HAP-1 (cell line): ENCODE data around the gene KRT83.
"Not testable (repeated sequence)": the region's sequence is repeated elsewhere in the genome, so short reads cannot be mapped to it uniquely, and the experiment has no call there.

Experiments used
- DNase-seq, 2 experiments: peaks; one replicate each; pipeline ENCODE4 v3.0.0-alpha.2; 2016 to 2020; ENCODE audit warnings: low spot score in 2 of 2
- H3K27me3 ChIP-seq: fragments of 250-450 bp; sonication (Bioruptor Pico); 2 replicates; pipeline ENCODE4 v1.5.1; 2020; ENCODE audit warnings: low read depth, mild to moderate bottlenecking, moderate library complexity
- H3K36me3 ChIP-seq: fragments of 250-450 bp; sonication (Bioruptor Pico); replicated peaks from 2 replicates; pipeline ENCODE4 v1.5.1; 2020; ENCODE audit warnings: mild to moderate bottlenecking
- H3K4me1 ChIP-seq: fragments of 250-450 bp; sonication (Bioruptor Pico); 2 replicates; pipeline ENCODE4 v1.5.1; 2020; ENCODE audit warnings: mild to moderate bottlenecking
- H3K4me3 ChIP-seq: fragments of 250-450 bp; sonication (Bioruptor Pico); 2 replicates; pipeline ENCODE4 v1.5.1; 2020; ENCODE audit warnings: mild to moderate bottlenecking, moderate library complexity
- H3K9me3 ChIP-seq: fragments of 250-450 bp; sonication (Bioruptor Pico); 2 replicates; pipeline ENCODE4 v1.5.1; 2020; ENCODE audit warnings: mild to moderate bottlenecking, moderate library complexity
- in situ Hi-C: fragments of 300-500 bp; cut with MboI; formaldehyde crosslinking; loops from 3 replicates; pipeline ENCODE4 v1.14.3; 2020; ENCODE audit warnings: low sequenced_read_pairs, inconsistent platforms, mixed read lengths

Gene KRT83

DNA sequence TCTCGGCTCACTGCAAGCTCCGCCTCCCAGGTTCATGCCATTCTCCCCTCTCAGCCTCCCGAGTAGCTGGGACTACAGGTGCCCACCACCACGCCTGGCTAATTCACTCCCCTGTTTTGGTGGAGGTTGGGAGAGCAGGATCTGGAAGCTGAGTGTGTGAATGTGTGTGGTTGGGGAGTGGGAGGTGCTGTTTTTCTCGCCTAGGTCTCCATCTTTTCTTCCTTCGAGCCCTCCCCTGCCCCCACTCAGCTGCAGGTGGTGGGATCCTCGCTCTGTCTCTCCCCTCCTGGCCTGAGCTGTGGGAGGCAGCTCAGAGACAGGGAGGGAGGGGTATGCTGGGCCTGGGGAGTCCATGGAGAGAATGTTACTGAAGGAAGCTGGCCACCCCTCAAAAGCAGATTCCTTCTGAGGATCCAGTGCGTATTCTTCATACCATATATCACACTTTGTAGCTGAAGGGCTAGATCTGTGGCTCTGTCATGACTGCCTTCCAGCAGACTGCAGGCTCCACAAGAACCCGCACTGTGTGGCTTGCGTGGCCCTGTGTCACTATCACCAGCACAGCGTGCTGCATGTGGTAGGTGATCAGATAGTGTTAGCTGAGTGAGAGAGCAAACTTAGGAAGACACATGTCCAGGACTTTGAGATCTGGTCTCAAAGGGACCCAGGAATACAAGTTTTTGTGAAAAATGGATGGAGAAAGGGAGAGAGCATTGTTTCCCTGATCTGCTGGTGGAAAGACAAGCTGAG lies 2.8 kb downstream of the KRT83 start:
- DNase-seq, result no peak
- in situ Hi-C loops, result no loop called here
- Histone ChIP-seq H3K9me3 (no peaks in the 10 kb centered on the region), H3K4me3 (no peak overlapping the region), H3K27me3 (peaks cover 20% of the 10 kb centered on the region; the same call in 1 of the 2 replicates), H3K36me3 (no peaks in the 10 kb centered on the region), H3K4me1 (no peaks in the 10 kb centered on the region)

DNA sequence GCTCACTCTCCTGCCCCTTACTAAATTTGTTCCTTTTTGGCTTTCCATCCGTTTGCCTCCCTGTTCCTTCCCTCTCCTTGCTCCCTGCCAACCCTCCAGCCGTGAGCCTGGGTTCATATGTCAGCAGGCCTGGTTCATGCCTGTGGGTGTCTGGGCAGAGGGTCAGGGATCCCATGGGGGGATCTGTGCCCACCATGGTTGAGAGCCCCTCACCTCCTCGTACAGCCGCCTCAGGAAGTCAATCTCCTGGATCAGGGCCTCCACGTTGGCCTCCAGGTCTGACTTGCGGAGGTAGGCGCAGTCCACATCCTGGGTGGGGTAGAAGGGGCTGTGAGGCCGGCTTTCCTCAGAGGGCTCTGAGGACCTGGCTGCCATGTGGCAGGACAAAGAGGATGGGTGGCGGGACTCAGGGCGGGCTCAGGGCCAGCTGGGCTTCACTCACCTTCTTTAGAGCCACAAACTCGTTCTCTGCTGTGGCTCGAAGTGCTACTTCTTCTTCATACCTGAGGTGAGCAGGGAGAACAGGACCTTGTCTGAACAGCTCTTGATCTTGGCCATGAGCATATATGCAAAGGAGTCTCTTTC lies 3.6 kb downstream of the KRT83 start:
- H3K9me3 ChIP-seq, result no peaks in the 10 kb centered on the region
- H3K4me3 ChIP-seq, result no peak overlapping the region
- no peak for DNase-seq
- no peaks in the 10 kb centered on the region for H3K4me1 ChIP-seq
- H3K36me3 ChIP-seq, result no peaks in the 10 kb centered on the region
- H3K27me3 ChIP-seq, result peaks cover 20% of the 10 kb centered on the region; the same call in 1 of the 2 replicates
- in situ Hi-C loops, result no loop called here

DNA sequence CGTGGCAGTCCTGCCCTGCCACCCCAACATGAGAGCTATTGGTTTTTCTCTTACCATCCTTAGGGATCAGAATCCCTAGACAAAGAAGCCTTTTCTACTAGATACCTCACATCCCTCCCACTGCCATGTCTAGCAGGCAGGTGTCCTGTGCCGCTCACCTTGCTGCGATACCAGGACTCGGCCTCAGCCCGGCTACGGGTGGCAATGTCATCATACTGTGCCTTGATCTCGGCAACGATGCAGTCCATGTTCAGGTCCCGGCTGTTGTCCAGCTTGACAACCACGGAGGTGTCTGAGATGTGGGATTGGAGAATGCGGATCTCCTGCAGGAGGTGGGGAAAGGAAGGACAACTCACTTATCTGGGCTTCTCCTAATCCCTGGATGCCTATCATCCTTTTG lies 4.5 kb downstream of the KRT83 start:
- no peaks in the 10 kb centered on the region for H3K9me3 ChIP-seq
- no peaks in the 10 kb centered on the region for H3K36me3 ChIP-seq
- in situ Hi-C loops, result no loop called here
- DNase-seq, result no peak
- no peak overlapping the region for H3K4me3 ChIP-seq
- no peaks in the 10 kb centered on the region for H3K4me1 ChIP-seq
- peaks cover 23% of the 10 kb centered on the region; the same call in 1 of the 2 replicates for H3K27me3 ChIP-seq

DNA sequence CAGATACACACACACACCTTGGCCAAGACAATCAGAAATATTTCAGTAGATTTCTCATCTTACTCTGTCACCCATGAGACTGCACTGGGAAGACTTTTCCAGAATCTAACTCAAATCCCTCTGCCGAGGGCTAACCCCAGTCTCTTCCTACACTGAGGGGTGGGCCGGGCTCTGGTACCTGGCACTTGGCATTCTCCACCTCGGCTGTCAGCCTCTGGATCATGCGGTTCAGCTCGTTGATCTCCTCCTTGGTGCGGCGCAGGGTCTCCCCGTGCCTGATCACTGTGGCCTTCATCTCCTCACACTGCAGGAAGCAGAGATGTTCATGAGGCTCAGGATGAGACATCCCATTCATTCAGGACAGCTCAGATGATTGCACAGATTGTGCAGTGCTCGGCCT lies 4.9 kb downstream of the KRT83 start:
- Histone ChIP-seq H3K4me1 (no peaks in the 10 kb centered on the region), H3K4me3 (no peak overlapping the region), H3K9me3 (no peaks in the 10 kb centered on the region), H3K36me3 (no peaks in the 10 kb centered on the region), H3K27me3 (peaks cover 23% of the 10 kb centered on the region; the same call in 1 of the 2 replicates)
- no peak for DNase-seq
- in situ Hi-C loops, result no loop called here

DNA sequence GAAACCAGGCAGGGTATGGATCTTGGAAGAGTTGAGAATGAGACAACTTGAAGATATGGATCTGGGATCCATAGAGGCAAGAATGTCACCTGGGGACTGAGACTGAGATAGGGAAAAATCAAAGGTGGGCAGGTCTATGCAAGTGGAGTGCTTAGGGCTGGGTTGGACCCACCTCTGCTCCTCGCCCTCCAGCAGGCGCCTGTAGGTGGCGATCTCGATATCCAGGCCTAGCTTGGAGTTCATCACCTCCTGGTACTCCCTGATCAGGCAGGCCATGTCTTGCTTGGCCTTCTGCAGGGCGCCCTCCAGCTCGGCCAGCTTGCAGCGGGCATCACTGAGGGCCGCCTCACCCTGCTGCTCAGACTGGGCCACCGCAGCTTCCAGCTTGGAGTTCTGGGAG lies 5.5 kb downstream of the KRT83 start:
- DNase-seq, result peak in 1 of 2 experiments; percentile 62
- H3K4me3 ChIP-seq, H3K36me3 ChIP-seq, H3K9me3 ChIP-seq, in situ Hi-C loops, H3K4me1 ChIP-seq: not testable (repeated sequence)
- H3K27me3 ChIP-seq, result peaks cover 23% of the 10 kb centered on the region; the same call in 1 of the 2 replicates

DNA sequence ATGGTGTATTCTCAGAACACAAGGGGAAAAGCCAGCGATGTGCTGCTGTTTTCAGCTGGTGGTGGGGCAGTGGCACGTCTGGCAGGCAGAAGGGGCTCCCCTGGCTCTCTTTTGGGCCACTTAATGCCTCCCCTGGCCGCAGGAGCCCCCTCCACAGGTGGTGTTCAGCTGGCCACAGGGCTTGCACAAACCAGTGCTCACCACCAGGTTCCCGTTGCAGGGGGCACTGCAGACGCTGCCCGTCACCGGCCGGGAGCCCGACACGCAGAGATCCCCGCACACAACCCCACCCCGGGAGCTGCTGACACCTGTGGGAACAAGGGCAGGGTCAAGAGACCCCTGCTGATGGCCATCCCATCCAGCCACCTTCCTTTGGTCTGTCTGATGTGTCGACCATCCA lies 6.7 kb downstream of the KRT83 start:
- DNase-seq, result no peak
- H3K4me3 ChIP-seq, result no peak overlapping the region
- no peaks in the 10 kb centered on the region for H3K4me1 ChIP-seq
- in situ Hi-C loops, result no loop called here
- no peaks in the 10 kb centered on the region for H3K36me3 ChIP-seq
- H3K27me3 ChIP-seq, result peaks cover 15% of the 10 kb centered on the region; the same call in 1 of the 2 replicates
- no peaks in the 10 kb centered on the region for H3K9me3 ChIP-seq

DNA sequence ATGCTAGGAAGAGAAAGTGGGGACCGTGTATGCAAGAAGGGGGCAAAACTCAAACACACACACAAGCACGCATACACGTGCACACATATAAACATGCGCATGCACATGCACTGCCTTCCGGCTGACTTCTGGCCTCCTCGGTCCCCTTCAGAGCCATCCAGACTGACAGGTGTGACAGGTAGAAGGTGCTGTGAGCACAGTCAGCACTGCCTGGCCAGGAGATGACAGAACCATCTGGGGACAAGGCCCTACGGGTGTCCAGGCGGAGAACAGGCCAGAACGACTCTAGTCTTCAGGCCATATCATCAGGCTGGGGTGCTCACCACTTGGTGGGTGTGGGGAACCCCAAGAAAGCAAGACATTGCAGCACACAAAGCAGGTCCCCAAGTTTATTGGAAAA lies 7.3 kb downstream of the KRT83 start:
- no peak overlapping the region for H3K4me3 ChIP-seq
- no peaks in the 10 kb centered on the region for H3K36me3 ChIP-seq
- H3K4me1 ChIP-seq, result no peaks in the 10 kb centered on the region
- no peaks in the 10 kb centered on the region for H3K9me3 ChIP-seq
- in situ Hi-C loops, result no loop called here
- peaks cover 19% of the 10 kb centered on the region; the same call in 1 of the 2 replicates for H3K27me3 ChIP-seq
- no peak for DNase-seq

DNA sequence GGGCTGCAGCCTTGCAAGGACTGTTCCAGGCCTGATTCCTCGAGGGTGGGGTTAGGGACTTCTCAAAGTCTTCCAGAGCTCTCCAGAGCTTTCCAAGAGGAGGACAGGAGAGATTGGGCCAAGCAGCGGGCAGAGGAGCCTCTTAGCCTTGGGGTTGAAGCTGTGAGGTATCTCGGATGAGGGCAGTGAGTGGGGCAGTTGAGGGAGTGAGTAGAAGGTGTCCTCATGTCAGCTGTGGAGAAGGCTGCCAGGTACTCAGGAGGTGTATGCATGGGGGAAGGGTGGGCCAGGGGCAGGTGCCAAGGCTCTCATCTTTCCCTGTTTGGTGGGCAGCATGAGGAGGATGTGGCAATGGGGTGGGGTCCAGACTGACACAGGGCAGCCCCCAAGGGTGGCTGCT lies 7.7 kb downstream of the KRT83 start:
- Histone ChIP-seq H3K4me3 (no peak overlapping the region), H3K36me3 (no peaks in the 10 kb centered on the region), H3K27me3 (peaks cover 19% of the 10 kb centered on the region; the same call in 1 of the 2 replicates), H3K9me3 (no peaks in the 10 kb centered on the region), H3K4me1 (no peaks in the 10 kb centered on the region)
- in situ Hi-C loops, result no loop called here
- DNase-seq, result no peak

DNA sequence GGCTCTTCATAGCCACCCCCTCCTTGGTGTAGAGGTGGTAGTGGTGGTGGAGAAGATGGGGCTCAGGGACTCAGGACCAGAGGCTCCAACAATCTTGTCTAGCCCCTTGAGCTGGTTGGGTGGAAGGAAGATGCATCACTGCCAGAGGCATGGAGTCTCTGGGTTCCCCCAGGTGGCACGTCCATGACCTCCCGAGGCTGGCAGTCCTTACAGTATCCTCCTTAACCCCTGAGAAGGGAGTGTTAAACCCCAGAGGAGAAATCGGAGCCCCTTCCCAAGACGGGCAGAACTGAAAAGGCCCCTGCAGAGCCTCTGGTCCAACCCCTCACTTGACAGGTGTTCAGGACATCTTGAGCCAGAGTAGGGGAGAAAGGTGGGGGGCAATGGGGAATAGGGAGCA lies 9.1 kb downstream of the KRT83 start:
- DNase-seq, result no peak
- Histone ChIP-seq H3K4me3 (no peak overlapping the region), H3K27me3 (peaks cover 31% of the 10 kb centered on the region), H3K36me3 (no peaks in the 10 kb centered on the region), H3K4me1 (no peaks in the 10 kb centered on the region), H3K9me3 (no peaks in the 10 kb centered on the region)
- in situ Hi-C loops, result no loop called here

DNA sequence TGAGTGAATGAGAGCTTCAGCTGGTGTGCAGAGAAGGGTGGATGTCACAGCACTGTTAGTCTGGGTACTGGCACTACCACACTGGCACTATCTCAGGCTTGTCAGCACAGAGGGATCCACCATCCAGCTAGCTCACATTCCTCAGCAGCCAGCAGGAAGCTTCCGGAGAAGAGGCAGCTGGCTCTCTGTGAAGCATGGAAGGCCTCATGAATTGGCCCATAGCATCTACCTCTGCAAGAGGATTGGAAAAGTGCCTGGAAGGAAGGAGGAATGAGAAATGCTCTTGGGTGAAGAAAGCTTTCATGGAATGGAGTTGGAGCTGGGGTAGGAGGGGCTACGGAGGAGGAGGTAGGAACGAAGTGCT lies 9.9 kb downstream of the KRT83 start:
- no peak for DNase-seq
- in situ Hi-C loops, result no loop called here
- H3K27me3 ChIP-seq, result peaks cover 31% of the 10 kb centered on the region

DNA sequence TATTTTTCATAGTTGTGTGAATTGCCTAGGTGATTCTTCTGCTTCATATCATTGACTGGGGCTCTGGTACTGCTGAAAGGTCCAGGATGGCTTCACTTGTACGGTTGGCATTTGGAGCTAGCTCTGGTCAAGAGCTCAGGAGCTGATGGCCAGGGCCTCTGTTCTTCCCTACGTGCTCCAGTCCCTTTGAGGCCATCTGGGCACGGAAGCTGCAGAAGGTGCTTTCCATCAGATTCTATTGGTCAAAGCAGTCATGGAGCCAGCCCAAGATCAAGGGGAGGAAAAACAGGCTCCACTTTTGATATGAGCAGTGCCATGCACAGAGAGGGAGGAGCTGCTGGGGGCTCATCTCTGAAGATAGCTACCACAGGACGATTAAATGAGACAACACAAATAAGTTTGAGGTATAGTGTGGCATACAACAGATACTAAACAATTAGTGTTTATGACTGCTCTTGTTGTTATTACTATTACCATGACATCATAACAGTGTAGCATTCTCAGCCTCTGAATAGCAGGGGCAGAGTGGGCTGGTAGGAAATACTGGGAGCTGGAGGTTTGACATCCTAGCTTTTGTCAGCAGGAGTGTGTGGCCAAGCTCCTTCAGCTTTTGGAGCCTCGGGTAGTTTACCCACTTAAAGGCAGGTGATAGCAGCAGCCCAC lies 10.4 kb downstream of the KRT83 start:
- Histone ChIP-seq H3K27me3 (peaks cover 31% of the 10 kb centered on the region), H3K9me3 (no peaks in the 10 kb centered on the region), H3K4me3 (no peak overlapping the region), H3K4me1 (no peaks in the 10 kb centered on the region), H3K36me3 (no peaks in the 10 kb centered on the region)
- no peak for DNase-seq
- in situ Hi-C loops, result no loop called here

More for the DNA sequence above, 9.9 kb downstream of the KRT83 start:
- no peak overlapping the region for H3K4me3 ChIP-seq
- H3K9me3 ChIP-seq, result no peaks in the 10 kb centered on the region
- no peaks in the 10 kb centered on the region for H3K4me1 ChIP-seq
- no peaks in the 10 kb centered on the region for H3K36me3 ChIP-seq

DNA sequence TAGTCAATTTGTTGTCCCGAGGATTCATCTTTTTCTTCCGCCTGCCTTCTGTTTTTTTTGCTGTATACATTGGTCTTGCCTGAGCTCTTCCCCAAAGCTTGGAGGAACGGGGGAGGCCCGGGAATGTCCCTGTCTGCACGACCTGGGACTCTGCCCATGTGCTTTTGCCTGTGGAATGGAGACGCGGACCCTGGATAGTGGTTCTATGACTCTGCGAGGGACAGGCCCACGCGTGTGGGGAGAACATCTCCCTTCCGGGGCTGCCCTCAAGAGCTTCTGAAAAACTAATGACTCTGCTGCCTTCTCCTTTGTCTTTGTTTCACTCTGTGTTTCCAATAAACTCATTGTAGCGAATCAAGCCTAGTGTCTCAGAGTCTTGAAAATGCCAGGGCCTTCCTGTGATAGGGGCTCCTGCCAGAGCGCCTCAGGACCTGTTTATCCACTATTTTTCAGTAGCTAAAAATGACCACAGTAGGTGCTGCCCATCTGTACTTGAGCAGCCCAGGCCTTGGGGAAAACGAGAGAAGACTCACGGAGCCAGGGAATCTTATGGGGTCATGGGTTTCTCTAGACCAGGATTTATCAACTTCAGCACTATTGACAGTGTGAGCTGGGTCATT lies 12.3 kb downstream of the KRT83 start:
- H3K36me3 ChIP-seq, result no peaks in the 10 kb centered on the region
- no peak overlapping the region for H3K4me3 ChIP-seq
- DNase-seq, result no peak
- in situ Hi-C loops, result no loop called here
- H3K27me3 ChIP-seq, result peaks cover 24% of the 10 kb centered on the region
- no peaks in the 10 kb centered on the region for H3K9me3 ChIP-seq
- H3K4me1 ChIP-seq, result no peaks in the 10 kb centered on the region

DNA sequence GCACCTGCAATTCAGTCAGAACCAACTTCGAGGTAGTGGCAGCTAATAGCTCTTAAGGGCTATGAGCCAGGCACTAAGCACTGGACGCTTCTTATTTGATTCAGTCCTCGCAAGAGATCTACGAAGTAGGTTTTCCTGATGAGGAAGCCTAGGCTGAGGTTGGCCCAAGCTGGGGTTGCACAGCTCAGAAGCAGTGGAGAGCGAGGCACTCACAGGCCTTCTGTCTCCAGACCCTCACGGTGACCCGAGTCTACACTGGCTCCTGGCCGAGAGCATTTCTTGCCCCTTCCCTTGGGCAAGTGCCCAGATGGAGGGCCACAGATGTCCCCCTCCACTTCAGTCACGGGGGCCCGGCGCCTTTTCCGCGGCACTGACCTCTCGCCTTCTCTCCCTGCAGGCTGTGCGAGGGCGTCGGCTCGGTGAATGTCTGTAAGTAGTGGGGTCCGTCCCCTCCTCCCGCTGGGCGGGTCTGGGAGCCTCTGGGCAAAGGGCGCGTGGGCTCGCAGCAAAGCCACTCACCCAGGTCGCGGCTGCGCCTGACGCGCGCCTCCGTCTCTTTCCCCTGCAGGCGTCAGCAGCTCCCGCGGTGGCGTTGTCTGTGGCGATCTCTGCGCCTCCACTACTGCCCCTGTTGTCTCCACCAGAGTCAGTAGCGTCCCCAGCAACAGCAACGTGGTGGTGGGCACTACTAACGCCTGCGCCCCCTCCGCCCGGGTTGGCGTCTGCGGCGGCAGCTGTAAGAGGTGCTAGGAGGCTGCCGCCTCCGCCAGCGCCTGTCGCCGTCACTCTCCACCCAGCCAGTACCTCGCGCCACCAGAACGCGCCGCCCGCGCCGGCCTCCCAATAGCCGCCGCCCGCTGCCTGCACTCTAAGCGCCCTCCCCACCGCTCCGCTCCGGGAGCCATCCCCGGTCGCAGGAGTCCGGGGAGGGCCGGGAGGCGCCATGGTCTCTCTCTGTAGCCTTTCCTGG lies 13.1 kb downstream of the KRT83 start:
- no peaks in the 10 kb centered on the region for H3K9me3 ChIP-seq
- H3K4me3 ChIP-seq, result peak overlapping the region; percentile 15
- H3K36me3 ChIP-seq, result no peaks in the 10 kb centered on the region
- H3K4me1 ChIP-seq, result no peaks in the 10 kb centered on the region
- peak; percentile 10 to 72 for DNase-seq
- H3K27me3 ChIP-seq, result peaks cover 24% of the 10 kb centered on the region
- in situ Hi-C loops, result no loop called here
